NCI-H510A treated with DMSO at 0.1 percent for 48 hours (cell line): ENCODE data around the gene CLDN7.

Experiments
- DNase-seq: peaks from one replicate; lab custom pipeline; 2025; lab: John Stamatoyannopoulos, UW

The CLDN7 gene, protein sequence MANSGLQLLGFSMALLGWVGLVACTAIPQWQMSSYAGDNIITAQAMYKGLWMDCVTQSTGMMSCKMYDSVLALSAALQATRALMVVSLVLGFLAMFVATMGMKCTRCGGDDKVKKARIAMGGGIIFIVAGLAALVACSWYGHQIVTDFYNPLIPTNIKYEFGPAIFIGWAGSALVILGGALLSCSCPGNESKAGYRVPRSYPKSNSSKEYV

DNA sequence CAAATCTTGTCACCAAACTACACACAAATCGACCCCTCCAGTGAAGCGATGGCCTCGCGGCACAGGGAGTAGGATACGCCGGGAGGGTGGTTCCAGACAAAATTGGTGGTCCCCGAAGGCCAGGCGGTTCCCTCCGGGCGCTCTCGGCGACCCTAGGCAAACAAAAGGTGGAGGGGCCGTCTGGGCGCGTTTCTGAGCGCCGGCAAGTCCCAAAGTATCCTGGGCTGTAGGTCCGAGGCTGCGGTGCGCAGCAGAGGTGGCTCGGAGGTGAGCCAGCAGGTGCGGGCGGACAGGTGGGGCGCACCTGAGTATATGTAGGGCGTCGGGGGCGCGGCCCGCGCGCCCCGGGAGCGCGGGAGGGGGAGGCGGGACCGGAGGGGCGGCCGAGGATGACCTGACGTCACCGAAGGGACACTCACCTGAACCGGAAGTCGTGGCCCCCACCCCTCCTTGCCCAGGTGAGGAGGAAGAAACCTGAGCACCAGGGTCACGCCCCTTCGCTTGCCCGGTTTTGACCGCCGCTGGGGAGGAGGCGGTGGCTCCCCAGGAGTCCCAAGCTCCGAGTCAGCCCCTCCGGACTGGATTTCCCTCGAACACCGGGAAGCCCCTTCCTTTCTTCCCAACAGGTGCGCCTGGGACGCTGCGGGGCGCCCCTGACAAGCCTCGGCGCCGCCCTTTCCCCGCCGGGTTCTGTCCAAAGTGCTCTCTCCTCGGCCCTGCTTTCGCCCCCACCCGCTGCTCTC, at the start of gene CLDN7:
CLDN7 (minus strand) TSS at position 287 of the 743 bp plus-strand sequence. CDS start 435 bp downstream, outside the sequence.
- peak; percentile 88 for DNase-seq

DNA sequence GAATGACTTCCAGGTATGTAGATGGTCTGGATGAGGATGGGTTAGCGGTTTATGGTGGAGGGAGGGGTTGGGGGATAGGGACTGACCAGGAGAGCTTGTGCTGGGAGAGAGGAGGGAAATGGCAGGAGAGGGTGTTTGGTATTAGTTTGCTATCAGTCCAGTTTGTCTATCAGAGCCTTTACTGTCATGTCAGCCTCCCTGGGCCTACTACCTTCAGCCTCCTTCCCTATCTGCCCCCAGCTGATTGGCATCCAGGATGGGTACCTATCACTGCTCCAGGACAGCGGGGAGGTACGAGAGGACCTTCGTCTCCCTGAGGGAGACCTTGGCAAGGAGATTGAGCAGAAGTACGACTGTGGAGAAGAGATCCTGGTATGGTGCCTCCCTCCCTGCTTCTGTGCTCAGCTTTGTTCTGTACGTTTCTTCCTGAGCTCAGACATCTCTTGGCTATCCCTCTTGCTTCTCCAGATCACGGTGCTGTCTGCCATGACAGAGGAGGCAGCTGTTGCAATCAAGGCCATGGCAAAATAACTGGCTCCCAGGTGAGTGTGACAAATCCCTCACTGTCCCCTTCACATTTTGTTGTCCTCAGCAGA, 48.9 kb upstream of the CLDN7 start:
- DNase-seq = no peak

DNA sequence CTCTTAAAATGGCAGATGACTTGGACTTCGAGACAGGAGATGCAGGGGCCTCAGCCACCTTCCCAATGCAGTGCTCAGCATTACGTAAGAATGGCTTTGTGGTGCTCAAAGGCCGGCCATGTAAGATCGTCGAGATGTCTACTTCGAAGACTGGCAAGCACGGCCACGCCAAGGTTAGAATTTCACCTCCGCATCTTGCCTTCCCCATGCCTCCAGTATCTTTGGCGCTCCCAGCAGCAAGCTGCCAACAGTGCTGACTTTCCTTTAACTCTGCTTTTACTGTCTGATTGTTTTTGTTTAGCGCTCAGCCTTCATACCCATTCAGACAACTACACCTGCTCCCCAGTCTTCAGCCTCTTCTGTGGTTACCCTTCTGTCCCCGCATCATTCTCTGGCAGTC, 47.4 kb upstream of the CLDN7 start:
- no peak for DNase-seq

DNA sequence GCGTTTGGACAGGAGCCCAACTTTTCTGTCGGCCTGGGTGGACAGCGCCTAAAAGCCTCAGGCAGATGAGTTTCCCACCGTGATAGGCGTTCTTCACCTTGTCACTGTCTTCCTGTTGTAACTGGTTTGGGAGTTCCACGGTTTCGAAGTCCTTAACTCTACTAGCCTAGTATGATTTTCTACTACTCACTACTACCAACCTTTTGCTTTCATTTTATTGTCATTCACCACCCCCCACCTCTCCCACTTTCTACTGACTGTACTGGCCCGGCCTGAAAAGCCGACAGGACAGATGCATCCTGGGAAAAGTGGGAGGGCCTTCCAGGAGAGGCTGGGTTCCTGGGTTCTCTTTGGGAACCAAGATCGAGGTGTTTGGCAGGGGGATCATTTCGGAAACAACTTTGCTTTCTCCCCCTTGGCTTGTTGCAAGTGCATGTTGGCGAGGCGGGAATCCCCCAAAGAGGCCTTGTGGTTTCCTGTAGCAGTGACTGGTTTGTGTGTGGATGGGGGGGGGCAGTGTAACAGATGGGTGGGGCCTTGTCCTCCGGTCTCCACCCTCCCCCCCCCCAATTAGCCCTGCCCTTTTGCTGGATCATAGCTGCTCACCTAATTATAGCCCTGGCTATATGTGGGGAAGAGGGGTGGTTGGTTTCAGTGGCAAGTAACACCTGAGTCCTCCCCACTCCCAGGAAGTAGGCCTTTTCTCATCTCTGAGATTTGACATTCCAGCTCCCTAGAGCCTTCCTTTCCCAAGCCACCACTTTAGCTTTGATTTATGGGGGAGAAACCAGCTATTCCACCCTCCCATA, 46.6 kb upstream of the CLDN7 start:
- peak; percentile 69 for DNase-seq

DNA sequence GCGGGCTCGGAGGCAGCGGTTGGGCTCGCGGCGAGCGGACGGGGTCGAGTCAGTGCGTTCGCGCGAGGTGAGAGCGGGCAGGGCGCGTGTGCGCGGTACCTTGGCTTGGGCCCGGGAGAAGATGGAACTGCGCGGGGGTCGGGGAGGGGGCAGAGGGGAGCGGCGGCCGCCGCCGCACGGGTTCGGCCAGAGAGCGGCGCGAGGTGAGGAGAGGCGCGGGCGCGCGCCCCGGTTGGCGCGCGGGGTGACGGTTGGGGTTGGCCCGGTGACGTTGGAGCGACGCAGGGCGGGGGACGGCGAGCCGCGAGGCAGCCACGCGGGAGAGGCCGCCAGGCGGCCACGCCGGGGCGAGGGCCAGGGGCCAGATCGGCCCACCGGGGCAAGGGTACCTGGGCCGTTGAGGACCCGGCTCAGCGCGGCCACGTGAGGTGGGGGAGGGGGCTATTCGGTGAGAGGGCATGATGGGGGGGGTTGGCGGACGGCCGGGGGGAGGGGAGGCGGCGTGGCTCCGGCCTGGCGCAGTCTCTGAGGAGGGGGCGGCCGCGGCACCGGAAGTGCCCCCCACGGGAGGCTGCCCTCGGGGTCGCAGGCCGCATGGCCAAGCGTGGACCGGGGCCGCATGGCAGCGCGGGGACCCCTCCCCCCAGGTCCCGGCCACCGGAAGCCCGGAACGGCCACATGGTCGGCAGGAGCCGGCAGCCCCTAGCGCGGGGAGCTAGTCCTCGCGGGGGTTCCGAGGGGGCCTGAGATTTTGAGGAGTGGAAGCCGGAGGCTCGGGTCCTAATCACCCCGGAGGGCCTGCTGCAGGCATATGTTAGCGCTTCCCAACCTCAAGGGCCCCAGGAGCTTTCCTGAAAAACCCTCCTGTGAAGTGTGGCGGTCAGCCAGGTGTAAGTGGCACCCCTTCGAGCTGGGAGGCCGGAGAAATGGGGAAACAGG, 45.7 kb upstream of the CLDN7 start:
- DNase-seq = no peak

DNA sequence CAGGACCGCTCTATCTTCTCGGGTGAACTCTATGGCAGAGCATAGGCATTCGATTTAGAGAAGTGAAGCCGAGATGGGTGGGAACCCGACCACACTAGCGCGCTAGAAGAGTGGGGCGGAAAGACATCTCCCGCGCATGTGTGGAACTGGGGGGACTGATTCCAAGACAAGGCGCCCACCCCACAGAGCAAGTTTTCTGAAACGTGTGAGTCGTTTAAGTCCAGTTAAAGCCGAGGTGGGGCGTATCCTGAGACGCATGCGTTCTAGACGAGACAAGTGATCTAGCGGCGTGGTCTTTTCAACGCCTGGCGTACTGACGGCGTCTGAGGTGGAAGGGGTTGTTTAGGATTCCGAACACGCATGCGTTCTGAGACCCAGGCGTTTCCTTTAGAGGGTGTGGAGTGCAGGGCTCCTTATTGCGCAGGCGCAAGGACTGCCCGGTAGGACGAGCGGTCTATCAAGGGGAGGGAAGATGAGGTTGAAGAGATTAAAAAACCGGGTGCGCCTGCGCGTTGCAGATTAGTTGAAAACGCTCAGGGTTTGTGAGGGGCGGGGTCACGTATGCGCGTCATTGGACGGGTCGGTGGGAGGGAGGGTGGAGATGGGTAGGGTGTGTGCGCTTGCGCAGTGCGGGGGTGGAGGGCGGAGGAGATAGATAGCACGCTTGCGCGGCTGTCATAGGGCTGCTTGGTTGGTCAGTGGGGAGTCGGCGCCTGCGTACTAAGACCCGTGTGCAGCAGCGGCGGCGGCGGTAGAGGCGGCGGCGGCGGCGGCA, 44.8 kb upstream of the CLDN7 start, which contains the start of gene EIF5A:
EIF5A (plus strand) TSS at position 718 of the 775 bp plus-strand sequence. CDS start 2,008 bp downstream, outside the sequence.
- peak; percentile 99 for DNase-seq

DNA sequence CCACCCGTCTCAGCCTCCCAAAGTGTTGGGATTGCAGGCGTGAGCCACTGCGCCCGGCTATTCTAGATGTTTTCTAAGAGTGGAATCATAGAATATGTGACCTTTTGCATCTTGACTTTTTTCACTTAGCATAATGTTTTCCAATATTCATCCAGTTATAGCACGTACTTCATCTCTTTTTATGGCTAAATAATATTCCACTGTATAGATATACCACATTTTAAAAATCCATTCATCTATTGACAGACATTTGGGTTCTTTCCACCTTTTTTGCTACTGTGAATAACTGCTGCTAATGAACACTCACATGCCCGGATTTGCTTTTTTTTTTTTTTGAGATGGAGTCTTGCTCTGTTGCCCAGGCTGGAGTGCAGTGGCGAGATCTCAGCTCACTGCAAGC, 41.9 kb upstream of the CLDN7 start:
- no peak for DNase-seq

DNA sequence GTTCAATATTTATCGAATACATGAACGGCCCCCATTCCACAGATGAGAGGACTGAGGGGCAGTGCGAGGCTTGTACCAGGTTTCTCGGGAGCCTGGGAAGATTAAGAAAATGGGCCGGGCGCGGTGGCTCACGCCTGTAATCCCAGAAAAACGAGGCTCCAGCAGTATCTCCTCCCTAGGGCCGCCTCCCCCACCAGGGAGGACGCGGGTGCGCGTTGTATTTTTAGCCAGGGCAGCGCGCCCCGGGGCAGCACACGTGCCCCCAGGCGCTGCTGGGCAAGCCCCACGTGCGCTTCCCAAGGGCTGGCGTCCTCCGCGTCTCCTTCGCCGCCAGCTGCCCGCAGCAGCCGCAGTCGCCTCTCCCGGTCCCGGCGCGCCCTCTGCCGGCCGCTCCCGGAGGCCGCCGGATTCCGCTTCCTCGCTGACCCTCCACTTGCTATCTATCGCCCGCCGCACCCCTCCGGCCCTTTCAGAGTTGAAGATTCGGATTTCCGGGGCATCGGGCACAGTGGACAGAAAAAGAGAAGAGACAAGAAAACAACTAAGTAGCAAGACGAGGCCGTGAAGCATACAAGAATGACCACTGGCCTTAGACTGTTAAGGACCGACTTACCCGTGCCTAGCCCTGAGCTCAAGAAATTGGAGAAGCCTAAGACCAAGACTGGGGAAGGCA, 34.0 kb upstream of the CLDN7 start:
- DNase-seq = peak; percentile 77

DNA sequence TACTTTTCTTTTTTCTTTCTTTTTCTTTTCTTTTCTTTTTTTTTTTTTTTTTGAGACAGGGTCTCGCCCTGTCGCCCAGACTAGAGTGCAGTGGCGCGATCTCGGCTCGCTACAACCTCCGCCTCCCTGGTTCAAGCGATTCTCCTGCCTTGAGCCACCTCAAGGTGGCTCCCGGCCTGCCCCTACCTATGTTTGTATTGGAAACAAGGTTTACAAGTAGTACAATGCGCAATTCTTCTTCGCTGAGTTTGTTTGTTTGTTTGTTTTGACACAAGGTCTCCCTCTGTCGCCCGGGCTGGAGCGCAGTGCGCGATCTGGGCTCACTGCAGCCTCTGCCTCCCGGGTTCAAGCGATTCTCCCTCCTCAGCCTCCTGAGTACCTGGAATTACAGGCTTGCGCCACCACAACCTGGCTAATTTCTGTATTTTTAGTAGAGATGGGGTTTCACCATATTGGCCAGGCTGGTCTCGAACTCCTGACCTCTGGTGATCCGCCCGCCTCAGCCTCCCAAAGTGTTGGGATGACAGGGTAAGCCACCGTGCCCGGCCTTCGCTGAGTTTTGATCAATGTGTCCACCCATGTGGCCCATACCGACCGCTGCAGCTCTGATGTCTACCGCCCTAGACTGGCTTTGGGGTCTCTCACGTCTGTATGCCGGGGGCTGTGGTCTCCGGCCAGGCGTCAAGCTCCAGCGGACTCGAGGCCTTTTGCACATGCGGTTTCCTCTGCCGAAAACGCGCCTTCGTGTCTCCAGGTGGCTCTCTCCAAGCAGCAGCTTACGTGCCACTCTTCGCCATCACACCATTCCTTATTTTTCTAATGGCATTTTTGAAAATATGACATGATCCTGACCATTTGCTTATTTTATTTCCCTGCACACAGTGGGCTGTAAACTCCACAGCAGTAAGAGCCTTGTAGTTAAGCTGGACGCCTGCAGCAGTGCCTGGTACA, 33.2 kb upstream of the CLDN7 start:
- peak; percentile 11 for DNase-seq

DNA sequence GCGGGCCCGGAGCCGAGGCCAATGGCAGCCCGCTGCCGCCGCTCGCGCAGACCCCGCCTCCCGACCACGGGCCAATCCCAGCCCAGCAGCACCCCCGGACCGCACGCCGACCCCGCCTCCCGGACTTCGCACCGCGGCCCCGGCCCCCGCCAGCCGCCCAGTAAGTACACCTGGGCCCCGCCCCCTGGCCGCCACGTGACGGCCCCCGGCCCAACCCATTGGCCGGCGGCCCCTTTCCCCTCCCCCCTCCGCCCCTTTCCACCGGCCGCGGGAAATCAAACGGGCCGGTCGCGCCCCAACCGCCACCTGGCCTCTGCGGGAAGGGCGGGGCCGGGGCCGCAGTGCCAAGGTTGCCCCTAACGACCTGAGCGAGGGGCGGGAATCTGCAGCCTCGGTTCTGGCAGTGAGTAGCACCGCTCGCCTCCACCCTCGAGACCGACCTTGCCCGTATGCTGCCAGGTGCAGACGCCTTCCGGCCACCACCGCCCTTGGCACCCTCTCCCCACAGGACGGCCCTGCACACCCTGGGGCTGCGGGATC, 32.4 kb upstream of the CLDN7 start, which contains the start of gene YBX2:
YBX2 (minus strand) TSS at position 26 of the 540 bp plus-strand sequence. CDS start 139 bp downstream, outside the sequence.
- peak; percentile 93 for DNase-seq

DNA sequence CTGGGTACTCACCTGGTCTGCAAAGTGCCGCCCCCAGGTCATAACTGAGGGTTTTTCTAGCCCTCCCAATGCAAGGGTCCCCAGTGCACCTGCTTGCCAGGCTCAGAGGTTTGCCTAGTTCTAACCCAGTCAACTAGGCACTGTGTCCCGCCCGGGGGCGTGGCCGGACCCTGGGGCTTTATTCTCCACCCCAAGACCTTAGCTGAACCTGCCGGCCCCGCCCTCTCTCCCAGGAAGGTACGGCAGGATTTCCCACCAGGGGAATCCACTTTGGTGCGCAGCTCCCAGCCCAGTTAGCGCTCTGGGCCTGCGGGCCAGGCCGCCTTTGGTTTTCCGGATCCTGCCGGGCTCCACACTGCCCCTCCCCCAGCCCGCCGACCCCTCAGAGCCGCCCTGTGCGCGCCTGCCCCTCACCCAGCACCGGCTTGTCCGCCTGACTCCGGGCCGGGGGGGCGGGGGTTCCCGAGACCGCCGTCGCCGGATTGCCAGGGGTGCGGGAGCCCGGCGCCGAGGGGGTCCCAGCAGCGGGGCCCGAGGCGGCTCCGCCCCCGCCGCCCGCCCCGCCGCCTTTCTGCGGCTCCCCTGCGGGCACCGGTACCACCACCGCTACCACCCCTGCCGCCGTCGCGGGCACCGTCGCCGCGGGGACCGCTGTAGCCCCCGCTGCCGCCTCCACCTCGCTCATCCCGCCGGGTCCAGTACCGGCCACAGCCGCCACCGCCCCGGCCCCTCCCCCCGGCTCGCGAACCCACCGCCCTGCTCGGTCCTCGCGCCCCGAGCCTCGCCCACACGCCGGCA, 31.7 kb upstream of the CLDN7 start:
- DNase-seq = peak; percentile 68

DNA sequence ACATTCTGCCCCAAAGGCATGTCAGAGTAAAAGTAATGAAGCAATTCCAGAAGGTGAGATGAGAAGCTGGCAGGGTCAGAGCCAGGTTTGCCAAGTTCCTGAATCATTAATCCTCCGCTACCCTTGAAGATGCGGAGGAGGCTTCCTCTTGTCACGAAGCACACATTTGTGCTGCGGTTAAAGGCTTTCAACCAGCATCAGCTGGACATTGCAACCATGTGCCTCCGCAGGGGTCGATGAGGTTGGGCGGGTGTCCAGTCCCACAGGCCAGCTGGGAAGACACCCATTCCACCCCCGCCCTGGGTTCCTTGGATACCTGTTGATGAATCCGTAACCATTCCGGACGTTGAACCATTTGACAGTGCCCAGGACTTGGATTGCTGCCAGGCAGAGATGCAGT, 30.9 kb upstream of the CLDN7 start:
- no peak for DNase-seq

DNA sequence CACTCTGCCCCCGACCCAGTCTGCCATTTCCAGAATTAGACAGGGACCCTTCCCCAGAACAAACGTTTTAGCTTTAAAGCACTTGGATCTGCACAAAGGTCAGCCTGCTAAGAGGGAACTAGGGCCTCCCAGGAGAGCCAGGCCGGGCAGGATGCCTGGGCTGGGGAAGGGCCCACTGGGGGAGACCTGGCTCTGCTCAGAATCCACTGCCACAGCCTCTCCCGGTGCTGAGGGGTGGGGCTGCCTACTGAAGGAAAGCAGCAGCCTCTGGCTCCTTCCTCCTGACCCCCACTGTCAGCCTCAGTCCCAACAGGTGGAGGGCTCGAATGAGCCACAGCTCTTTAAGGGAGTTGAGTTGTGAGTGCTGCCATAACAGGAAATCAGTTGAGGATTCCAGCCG, 30.5 kb upstream of the CLDN7 start:
- no peak for DNase-seq

DNA sequence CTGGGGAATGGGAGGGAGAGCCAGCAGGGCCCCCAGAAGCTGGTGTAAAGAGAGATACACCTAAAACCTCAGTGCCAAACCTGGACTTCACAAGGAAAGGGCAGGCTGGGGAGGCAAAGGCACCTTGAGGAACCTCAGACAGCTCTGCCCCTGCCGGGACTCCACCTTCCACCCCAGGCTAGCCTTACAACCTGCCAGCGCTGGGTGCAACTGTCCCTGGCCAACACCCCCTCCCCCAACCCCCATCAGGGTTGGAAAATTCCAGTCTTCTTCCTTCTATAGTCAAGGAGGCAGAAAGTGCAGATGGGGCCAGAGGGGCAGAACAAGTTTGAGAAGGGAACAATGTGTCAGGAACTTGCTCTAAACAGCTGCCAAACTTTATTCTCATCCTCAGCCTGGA, 29.9 kb upstream of the CLDN7 start:
- no peak for DNase-seq

DNA sequence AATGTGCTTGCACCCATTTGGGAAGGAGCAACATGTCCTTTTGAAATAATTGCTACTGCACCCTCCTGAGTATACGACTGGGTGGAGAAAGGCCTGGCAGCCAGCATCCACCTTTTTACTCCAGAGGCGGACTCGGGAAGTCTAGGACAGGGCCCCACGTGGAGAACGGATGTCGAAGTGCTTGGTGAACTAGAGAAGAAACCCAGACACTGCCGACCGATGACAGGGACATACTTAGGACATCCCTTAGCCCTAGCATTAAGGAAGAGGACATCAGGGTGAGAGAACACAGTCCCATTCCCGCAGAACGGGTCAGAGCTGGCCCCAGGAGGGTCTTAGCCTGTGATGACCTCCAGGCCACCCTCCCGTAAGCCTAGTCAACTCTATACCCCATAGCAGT, 28.4 kb upstream of the CLDN7 start:
- no peak for DNase-seq

DNA sequence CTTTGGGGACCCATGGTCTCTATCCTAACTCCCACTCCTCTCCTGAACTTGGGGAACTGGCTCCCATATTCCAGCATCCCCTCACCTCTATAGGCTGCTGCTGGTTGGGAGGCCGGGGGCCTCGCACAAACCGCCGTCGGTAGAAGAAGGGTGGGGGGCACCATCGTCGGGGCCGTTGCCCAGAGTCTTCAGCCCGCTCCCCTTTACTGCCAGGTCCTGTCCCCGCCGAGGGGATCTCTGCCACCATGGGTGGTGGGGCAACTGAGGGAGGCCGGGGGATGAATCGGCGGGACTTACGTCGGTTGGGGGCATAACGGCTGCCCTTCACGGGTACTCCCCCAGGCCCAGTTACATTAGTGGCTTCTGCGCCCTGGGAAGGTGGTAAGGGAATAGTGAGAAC, 27.9 kb upstream of the CLDN7 start:
- DNase-seq = no peak

DNA sequence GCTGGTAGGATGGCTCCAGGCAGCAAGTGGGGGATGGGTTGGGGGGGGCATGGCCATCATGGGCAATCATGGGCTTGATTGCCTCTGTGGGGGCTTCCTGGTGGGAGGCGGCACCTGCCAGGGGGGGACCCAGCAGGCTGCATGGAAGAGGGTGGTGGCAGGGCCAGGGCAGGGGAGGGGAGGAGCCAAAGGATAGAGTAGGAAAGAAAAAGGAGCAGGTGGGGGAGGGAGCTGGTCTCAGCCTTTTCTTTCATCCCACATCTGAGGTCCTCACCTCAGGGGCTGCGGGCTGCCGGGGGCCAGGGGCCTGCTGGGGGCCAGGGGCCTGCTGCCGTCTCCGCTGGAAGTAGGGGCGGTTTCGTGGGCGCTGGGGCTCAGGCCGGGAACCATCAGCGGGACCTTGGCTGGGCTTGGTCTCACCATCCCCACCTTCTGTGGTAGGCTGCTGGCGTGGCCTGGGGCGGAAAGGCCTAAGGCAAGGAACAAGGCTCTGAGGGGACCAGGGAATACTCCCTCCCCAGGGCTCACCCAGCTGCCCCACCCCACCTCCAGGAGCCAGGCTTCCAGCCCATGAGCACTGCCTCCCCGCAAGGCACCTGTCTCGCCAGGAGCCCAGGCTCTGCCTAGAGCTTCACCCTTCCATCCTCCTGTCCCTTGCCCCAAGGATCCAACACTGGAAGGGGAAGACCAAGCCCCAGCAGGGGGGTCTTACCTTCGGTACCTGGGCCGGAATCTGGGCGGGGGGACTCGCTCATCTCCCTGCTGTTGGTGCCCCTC, 27.2 kb upstream of the CLDN7 start:
- DNase-seq = no peak
